Stimulated activated CD4-positive, alpha-beta T cell treated with anti-CD3 and anti-CD28 coated beads, Interleukin-1b, Interleukin-23, amount 100 ng/mL, for 1 hour (primary cell): ENCODE data around the gene GLRX2.
A peak's percentile ranks its signal among the peaks of the same experiment; 100 is the strongest.
"Not testable (repeated sequence)": the region's sequence is repeated elsewhere in the genome, so short reads cannot be mapped to it uniquely, and the experiment has no call there.

Experiments
- DNase-seq, 2 donors: peaks; one replicate each; pipeline ENCODE4 v3.0.0-alpha.2; 2020; ENCODE audit warnings: low read depth in 2 of 2

Gene GLRX2, protein sequence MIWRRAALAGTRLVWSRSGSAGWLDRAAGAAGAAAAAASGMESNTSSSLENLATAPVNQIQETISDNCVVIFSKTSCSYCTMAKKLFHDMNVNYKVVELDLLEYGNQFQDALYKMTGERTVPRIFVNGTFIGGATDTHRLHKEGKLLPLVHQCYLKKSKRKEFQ

DNA sequence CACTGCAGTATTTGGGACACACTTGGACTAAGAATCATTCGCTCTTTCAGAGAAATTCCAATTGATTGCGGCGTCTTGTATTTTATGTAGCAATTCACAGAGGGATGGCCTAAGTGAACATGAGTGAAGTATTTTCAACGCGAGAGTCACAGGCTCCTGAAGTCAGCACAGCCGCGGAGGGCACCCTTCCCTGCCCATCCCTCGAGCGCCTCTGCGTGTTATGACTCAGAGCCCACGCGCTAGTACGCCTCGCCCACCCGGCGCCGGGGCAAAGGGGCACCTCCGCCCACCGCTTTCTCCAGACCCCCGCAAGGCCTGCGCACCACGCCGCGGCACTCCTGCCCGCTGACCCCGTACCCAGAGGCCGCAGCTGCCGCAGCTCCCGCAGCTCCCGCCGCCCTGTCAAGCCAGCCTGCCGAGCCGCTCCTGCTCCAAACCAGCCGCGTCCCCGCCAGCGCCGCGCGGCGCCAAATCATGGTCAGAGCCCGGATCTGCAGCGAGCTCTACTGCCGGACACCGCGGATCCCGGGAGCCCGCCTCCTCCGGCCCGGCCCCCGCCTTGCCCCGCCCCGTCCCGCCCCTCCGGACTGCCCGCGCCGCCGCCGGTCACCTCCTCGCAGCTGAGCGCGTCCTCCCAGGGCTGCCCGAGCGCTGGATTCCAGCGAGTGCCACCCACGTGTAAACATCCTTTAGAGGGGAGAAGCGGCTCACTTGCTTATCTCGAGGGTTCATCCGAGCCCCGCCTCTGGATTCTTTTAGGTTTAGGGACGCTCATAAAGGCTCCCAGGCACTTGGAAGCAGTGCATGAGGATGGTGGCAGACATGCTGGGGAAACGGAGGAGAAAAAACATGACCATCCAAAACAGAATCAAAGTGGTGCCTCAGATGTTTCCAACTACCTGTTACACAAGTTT, at the start of gene GLRX2:
GLRX2 (minus strand) TSS at position 508 of the 914 bp plus-strand sequence; CDS start at position 476, 32 bp downstream.
- peak in 1 of 2 donors; percentile 28 for DNase-seq

DNA sequence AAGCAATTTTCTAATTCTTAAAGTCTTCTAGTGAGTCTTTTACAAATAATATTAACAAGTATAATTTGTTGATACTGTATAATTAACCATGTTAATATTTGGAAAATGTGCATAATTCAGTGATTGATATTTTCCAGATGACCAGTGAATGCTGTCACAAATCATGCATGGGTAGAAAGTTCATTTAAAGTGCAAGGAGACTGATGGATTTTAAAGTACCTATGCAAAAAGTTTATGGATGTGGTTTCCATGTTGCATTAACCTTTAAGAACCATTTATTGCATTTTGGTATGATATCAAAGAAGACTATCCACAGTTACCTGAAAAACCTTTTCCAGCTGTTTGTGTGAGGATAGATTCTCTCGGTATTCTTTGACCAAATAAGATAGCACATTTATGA, 39.8 kb upstream of the GLRX2 start:
- DNase-seq: no peak

DNA sequence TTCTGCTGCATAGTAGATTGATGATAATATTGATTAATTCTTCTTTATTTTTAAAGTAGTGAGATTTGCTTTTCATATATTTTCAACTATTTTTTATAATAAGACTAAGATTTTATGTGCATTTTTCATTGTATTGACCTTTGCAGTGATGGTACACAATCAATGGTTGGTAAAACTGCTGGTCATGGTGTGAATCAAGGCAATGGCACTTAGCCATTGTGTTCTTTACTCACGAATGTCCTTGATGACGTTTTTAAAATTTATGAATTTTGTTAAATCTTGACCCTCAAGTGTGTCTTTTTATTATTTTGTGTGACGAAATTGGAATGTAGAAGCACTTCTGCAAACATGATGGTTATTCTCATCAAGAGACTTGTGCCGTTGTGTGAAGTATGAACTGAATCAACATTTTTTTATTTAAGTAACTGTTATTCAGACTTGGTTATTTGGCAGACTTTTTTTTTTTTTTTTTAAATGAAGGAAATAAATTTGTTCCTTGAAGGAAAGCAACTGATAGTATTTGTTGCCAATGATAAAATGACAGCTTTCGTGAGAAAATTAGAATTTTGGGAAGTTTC, 39.2 kb upstream of the GLRX2 start:
- DNase-seq: no peak

DNA sequence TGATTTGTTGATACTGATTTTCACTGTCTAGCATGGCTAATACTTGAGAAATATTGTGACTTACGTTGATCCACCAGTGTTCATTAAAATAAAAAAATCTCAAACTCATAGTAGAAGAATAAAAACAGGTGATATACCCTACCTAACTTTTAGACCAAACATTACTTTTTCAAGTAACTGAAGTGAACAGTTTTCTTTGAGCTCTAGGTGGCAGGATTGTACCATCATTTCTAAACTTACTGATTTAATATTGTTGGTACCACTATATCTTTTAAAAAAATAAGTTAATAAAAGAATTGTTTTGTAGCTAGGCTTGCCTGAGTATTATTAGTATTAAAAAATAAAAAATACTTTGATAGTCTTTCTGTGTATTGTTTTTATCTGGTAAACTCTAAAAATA, 38.1 kb upstream of the GLRX2 start:
- no peak for DNase-seq

DNA sequence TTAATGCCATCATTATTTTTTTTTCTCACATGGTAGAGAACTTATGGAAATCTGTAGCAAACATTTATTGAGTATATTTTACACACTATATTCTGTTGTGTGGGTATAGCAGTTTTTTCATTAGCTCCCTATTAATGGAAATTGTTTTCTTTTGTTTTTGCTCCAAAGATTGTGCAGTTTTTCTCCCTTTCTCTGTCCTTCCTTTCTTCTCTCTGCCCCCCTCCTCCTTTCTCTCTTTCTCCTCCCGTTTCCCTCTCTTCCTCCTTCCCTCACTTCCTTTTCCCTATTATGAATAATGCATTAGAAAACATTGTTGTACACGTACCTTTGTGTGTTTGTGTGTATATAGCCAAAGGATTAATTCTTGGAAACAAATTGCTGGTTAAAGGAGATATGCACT, 37.2 kb upstream of the GLRX2 start:
- DNase-seq: no peak

DNA sequence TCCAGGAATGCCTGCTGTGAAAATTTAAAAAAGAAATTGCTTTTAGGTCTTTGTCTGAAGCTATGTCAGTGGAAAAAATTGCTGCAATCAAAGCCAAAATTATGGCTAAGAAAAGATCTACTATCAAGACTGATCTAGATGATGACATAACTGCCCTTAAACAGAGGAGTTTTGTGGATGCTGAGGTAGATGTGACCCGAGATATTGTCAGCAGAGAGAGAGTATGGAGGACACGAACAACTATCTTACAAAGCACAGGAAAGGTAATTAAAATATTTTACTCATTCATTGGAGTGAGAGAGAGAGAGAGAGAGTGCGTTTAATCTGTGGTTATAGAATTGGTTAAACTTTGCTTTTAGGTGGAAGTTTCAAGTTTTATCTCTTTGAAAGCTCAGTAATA, 36.6 kb upstream of the GLRX2 start:
- no peak for DNase-seq

DNA sequence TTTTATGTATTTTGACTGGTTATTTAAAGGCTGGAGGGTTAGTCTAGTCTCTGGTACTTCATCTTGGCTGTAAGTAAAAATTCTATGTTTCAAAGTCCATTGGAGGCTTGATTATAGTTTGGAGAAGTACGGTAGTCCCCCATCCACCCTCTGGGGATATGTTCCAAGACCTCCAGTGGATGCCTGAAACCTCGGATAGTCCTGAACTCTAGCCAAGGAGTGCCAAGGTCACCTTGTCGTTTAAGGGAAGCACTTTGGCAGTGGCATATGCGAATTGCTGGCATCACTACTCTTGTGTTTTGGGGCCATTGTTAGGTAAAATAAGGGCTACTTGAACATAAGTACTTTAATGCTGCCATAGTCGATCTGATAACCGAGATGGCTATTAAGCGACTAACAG, 35.0 kb upstream of the GLRX2 start:
- DNase-seq: no peak

DNA sequence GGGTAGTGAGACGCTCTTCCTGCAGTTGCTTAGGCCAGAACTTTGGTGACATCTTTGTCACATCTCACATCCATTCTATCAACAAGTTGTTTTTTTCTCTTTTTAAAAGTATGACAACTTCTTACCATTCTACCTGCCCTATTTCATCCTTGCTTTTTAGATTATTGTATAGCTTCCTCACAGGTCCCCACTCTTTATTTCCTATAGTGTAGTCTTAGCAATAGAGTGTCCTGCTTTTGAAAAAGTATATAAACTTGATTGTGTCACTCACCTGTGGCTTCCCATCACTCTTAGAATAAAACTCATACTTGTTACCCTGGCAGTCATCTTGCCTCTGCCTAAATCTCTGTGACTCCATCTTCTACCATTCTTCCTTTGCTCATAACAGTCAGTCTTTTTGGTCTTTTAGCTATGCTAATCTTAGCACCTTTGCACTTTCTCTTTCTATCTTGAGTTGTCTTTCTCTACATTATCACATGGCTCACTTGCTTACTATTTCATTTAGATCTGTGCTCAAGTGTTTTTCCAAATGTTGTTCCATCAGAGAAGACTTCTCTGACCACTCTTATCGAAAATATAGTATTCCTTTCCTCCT, 26.1 kb upstream of the GLRX2 start:
- no peak for DNase-seq

DNA sequence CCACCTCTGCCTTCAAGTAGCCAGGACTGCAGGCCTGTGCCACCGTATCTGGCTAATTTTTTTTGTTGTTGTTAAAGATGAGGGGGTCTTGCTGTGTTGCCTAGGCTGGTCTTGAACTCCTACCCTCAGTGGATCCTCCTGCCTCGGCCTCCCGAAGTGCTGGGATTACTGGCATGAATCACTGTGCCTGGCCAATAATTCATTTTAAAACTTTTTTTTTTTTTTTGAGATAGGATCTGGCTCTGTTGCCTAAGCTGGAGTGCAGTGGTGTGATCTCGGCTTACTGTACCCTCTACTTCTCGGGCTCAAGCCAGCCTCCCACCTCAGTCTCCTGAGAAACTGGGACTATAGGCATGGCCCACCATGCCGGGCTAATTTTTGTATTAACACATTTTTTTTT, 20.2 kb upstream of the GLRX2 start:
- no peak for DNase-seq

DNA sequence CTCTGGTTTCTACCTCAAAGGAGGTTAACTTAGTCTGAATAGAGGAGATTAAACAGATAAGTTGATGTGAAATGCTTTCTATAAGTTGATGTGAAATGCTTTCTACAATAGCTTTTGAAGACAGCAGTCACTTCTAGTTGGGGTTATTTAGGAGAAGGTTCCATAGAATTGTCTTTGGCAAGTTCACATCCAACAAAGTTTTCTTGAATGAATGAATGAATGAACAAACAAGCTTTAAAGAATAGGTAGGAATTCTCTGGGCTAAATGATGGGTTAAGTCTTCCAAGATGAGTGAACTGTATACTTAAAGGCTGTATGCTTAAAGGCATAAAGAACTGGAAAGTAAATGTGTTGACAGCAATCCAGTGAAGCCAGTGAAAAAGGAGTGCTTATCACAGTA, 18.5 kb upstream of the GLRX2 start:
- no peak for DNase-seq

DNA sequence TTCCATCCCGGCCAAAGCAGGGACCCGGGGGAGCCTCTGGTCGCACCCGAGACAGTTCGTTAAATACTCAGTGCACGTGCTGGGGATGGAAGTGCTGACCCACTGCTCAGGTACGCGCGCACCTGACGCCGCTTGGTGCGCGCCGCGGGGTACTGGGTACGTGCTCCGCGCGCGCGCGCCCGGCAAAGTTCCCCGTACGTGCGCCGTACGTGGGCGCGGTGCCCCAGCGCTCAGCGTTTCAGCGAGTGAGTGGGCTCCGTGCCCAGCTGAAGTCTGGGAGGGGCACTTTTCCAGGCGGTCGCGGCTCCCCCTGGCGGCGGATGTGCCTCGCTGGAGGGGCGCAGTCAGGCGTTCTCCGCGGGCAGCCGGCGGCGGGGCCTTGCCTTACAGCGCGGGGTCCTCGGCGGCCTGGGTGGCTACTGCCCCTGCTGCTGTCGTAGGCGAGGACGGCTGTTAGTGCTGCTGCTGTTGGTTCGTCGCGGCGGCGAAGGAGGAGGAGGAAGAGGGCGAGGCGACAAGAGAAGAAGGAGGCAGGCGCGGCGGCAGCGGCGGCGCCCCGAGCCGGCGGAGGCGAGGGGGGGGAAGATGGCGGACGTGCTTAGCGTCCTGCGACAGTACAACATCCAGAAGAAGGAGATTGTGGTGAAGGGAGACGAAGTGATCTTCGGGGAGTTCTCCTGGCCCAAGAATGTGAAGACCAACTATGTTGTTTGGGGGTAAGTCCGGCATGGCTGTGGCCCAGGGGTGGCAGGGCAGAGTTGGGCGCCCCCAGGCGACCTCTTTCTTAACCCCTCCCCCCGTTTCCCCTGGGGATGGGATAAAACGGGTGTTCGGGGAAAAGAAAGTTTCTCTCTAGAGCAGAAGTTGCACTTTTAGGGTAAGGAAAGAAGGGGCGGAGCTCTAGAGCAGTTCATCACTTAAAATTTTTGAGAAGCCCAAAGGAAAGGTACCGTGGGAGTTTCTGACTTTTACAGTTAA, 16.7 kb upstream of the GLRX2 start, which contains the start of gene CDC73:
CDC73 (plus strand) TSS at position 416 of the 978 bp plus-strand sequence; CDS start at position 586, 170 bp downstream.
- peak; percentile 96 to 99 for DNase-seq

DNA sequence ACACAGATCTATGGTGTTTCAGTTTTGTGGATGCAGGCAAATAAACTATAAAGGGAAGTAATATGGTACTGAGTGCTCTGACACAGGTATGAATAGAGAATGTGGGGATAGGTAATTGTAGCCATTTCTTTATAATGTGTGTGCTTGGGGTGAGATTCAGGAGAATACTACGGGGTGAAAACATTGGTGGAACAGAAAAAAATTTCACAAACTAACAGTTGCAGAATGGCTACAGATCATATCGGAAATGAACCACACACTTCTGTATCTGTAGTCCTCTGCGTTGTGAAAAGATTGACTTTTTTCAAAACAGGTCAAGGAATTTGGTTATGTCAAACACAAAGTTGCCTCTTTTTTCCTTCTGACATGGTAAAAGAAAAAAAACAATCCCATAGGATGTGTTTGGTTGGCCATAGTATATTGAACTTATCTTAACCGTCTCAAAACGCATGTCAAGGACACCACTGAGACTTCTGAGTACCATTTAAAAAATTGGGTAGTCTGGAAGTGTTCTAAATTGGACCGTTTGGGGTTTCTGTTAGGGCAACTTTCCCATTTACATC, 15.5 kb upstream of the GLRX2 start:
- no peak for DNase-seq

DNA sequence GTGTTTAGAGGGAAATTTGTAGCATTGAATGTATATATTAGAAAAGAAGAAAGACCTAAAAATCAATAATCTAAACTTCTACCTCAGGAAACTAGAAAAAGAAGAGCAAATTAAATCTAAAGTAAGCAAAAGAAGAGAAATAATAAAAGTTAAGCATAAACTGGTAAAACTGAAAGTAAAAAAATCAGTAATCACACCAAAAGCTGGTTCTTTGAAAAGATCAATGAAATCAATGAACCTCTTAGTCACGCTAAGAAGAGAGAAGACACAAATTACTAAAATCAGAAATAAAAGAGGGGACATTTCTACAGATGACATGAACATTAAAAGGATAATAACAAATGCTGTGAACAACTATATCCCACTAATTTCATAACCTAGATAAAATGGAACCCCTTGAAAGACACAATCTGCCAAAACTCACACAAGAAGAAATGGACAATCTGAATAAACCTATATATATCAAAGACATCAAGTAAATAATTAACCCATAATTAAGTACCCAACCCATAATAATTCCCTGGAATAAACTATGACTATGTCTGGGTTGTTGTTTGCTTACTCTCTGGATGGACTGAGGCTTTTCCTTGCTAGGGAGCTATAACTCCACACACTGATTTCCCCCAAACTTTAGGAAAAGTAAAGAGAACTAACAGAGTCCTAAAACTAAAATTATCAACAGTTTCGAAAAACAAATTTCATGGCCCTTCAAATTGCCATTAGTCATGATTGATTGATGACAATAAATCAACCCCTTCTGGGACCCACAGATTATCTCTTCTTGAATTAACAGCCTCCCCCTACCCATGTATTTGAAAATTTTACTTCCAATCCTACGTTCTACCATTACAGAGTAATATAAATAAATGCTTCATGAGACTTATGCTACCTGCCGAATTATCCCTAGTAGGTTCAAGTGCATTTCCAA, 13.9 kb upstream of the GLRX2 start:
- no peak for DNase-seq

DNA sequence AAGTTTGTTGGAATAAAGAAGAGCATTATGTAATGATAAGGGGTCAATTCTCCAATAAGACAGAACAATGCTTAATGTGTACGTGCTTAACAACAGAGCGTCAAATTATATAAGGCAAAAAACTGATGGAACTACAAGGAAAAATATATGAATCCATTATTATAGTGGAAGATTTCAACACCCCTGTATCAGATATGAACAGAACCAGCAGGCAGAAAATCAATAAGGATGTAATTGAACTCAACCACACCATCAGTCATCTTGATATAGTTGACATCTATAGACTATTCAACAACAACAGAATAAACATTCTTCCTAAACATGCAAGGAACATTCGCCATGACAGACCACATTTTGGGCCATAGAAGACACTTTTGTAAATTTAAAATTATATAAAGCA, 13.0 kb upstream of the GLRX2 start:
- DNase-seq: no peak

DNA sequence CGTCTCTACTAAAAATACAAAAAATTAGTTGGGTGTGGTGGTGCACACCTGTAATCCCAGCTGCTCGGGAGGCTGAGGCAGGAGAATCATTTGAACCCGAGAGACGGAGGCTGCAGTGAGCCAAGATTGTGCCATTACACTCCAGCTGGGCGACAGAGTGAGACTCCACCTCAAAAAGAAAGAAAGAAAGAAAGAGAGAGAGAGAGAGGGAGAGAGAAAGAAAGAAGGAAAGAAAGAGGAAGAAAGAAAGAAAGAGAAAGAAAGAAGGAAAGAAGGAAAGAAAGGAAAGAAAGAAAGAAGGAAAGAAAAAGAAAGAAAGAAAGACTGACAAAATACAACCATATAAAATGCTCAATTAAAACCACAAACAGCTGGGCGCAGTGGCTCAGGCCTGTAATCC, 12.0 kb upstream of the GLRX2 start:
- DNase-seq: not testable (repeated sequence)

DNA sequence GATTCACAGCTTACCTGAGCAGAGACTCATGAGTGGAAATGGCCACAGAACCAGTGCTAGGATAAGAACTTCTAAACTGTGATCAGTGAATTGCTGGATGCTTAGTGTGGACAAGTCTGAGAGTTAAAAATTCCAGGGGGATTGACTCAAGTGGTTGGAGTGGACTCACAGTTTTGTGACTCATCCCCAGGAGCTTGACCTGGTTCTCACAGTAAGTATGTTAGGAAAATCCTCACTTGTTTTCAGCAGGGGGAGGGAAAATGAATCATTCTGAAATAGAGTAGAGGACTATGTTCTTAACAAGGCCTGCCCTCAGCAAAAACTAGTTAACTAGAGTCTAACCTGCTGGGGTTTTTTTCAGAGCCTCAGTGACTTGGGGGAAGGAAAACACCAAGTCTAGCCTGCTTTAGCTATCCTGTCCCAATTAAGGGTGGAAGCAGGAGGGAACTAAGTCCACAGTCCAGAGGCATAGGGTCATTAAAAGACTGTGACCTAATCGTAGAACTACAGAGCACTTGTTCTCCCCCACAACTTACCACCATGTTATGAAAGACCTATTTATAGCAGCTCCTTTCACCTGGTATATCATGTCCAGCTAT, 10.5 kb upstream of the GLRX2 start:
- DNase-seq: no peak

DNA sequence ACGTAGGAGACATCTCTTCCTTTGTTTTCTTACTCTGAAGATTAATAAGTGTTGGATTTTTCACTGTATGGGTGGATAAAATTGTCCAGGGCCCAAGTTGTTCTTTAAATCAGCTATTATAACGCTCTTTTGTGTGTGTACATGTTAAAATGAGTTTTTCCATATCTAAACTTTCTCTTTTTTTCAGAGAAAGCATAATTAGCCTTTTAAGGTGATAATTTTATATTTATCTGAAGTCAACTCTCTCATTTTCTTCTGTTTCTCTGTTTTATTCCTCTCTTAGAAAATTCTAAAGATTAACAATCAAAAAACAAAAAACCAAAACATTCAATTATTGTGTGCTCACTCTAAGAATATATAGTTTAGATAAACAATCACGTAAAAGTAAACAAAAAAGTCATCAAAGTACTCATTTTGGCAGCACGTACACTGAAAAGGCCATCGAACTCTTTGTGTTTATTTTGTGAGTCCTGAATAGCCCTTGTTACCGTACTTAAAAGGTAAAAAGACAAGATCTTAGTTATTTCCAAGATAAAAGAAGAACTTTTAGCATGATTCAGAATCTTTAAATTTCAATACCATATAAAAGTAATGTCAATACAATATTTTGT, 9.4 kb upstream of the GLRX2 start:
- no peak for DNase-seq

DNA sequence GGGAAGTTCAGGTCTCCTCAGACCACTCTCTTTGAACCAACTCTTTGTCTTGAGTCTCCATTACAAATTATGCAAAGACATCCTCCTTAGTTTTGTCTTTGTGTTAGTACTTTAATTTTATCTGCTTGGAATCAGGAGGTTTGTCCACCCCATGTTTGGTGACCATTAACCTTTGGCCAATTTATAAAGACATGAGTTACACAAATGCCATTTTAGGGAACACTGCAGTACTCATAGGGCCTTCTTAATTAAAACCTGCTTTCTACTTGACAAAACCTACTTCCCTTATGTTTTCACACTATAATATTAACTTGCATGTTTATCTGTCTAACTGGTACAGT, 8.7 kb upstream of the GLRX2 start:
- DNase-seq: no peak
